Glomerular endothelial cell (primary cell): ENCODE data around the gene GALT. TPM values are rescaled to one million over a fixed set of nuclear protein-coding genes. Genes with fewer than 3 reads are reported as not detected.

Experiments used
- DNase-seq: peaks from one replicate; pipeline ENCODE4 v3.0.0-alpha.2; 2011; ENCODE audit warnings: low read depth, low spot score; ENCODE audit errors: extremely low read depth
- total RNA-seq: library from RNA; depleted of rRNA; stranded (reverse); fragments of >200 nt; gene quantifications from 2 replicates; pipeline ENCODE4 v1.2.3, GENCODE V29; 2015

Gene GALT
- 29.9 and 39.8 TPM in 2 replicates for total RNA-seq

DNA sequence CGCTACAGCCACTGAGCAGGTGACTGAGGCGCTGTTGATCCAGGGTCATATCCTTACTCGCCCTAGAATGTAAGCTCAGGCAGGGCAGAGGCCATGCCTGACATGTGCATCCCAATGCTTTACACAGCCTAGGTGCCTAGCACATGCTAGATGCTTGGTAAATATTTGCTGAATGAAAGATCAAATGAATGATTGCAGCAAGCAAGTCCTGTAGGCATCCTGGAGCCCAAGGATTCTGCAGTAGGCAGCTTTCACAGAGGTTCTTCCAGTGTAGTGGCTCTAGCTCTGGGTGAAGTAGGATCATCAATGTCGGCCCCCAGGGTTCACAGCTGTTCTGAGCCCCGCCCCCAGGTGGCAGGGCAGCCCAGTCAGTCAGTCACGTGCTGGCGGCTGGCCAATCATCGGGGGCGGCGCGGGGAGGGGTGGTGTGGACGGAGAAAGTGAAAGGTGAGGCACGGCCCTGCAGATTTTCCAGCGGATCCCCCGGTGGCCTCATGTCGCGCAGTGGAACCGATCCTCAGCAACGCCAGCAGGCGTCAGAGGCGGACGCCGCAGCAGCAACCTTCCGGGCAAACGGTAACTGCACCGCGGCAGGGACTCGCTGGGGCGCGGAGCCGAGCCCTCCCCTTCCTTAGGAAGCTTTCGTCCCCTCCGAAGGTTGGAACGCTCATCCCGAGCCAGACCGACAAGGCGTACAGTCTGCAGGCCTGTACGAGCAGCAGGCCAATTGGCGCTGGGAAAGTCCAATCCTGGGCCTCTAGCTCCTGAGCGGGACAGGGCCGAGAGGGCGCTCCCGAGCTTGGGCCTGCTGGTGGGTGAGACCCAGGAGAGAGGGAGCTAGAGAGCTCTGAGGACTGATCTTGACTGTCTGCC is at the start of gene GALT:
TSS of gene GALT (plus strand) at position 465 of the 873 bp plus-strand sequence. CDS start at position 495, 30 bp downstream.
- no peak for DNase-seq

DNA sequence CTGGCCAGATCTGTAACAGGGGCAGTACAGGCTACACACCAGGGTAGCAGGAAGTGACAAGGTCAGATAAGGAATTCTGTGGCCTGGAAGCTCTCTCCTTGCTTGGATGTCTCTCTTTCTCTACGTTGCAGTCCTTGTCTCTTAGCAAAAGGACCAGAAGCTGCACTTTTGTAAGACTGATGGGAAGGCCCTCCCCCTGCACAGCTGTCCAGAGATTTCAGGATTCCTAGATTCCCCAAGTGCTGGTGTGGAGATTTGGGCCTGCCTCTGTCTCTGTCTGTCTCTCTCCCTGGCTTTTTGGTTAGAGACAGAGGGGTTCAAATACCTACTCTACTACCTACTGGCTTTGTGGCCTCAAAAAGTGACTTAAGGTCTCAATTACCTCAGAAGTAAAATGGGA is 46.9 kb upstream of the GALT start:
- no peak for DNase-seq

DNA sequence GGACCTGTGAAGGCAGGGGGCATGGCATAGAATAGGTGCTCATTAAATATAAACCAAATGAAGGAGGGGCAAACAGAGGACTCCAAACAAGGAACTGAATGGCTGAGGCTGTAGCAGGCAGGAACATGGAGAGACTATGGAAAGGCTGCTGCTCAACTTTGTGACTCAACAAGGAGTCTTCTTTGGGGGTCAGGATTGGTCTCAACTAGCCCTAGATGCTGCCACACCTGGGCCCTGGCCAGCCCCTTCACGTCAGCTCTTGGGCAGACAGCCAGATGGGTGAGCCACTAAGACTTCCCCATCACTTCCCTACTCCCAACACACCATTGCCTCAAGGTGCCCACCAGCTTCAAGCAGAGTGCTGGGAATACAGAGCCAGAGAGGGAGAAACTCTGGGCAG is 45.6 kb upstream of the GALT start:
- DNase-seq: no peak

DNA sequence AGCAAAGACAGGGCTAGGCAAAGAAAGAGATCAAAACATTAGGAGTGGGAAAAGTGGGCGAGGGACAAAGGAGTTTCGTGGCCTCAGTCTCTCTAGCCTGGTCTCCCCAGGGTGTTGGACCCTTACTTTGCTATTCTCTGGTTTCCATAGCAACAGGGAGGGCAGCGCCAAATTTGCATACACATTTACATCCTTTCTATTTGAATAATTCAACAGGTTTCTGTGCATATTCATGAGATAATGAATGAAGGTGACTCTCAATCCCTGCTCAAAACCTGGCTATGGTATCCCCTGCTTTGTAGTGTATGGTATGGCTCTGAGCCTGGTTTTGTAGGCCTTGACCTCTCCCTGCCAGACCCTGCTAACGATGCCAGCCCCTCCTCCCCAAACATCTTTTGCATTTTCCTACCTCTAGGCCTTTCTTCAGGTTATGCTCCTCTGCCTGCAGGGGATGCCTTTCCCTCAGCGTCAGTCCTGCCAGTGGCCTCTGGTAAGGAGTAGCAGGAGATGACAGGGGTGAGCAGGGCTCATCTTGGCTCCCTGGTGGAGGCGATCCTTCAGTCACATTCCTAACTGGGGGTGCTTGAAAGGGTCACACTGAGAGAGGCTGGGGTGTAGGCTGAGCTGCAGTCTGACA is 44.4 kb upstream of the GALT start:
- DNase-seq: no peak

DNA sequence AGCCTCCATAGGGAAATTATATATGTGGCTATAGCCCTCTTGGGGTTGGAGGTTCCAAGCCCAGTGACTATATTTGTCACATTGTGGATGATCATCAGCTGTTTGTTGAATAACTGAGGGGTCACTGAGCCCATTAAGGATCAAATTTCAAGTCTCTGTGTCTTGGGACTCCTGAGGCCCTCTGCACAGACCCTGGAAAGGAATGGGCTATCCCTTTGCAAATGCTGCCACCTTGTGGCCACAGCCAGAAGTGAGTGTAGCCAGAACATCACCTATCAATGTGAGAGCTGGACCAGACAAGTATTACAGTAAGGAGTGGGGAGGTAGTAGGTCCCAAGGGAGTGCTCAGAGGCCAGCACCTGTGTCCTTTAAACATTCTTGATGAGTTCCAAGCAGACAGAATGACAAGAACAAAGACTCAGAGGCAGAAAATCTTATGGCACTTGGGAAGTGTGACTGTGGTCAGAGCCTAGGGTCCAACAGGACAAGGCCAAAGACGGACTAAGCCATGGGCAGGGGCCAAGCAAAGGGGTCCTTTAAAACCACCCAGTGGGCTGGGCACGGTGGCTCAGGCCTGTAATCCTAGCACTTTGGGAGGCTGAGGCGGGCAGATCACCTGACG is 42.8 kb upstream of the GALT start:
- DNase-seq: peak; percentile 31

DNA sequence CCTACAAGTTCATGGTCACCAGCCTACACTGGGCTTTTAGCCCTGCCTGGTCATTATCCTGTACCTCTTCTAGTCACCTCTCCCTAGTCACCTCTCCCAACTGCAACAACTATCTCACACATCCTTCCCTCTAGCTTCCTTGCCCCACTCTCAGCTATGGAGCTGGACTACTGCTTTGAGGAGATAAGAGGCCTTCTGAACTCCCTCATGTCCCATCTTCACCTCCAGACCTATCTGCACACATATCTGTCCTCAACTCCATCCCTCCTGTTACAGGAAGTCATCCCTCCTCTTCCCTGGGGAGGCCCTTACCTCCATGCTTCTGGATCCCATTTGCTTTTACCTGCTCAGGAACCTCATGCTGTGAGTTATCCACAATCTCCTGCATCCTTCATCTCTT is 40.3 kb upstream of the GALT start:
- no peak for DNase-seq

DNA sequence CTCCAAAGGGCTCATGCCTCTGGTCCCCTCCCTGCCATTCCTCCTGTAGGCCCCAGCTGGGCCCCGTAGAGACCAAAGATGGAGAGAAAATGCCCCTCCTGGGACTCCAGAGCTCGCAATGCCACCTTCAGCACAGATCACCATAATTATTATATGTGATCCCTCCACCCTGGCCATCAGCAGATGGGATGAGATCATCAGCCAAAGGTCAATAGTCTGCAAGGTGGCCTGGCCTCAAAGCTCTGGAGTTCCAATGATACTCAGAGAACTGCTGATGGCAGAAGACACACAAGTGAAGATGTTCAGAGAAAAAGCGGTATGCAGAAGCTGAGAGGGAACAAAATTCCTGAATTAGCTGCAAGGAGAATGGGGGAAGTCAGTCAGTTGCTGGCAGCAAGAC is 39.6 kb upstream of the GALT start:
- DNase-seq: no peak

DNA sequence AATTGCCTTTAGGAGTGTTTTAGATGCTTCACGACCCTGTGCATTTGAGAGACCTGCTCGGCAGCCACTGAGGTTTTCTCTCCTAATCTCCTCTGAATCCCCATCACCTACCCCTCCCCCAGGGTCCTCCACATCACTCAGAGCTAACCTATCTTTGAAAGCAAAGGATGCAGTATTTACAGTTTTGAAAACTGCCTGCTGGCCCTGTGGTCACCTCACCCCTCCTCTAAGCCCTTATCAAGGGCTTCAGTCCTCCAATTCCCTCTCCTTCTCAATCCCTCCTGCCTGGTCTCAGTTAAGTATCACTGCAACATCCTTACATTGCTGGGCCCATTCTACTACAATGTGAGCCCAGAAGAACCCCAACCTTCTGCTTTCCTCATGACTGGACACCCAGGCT is 39.1 kb upstream of the GALT start:
- no peak for DNase-seq

DNA sequence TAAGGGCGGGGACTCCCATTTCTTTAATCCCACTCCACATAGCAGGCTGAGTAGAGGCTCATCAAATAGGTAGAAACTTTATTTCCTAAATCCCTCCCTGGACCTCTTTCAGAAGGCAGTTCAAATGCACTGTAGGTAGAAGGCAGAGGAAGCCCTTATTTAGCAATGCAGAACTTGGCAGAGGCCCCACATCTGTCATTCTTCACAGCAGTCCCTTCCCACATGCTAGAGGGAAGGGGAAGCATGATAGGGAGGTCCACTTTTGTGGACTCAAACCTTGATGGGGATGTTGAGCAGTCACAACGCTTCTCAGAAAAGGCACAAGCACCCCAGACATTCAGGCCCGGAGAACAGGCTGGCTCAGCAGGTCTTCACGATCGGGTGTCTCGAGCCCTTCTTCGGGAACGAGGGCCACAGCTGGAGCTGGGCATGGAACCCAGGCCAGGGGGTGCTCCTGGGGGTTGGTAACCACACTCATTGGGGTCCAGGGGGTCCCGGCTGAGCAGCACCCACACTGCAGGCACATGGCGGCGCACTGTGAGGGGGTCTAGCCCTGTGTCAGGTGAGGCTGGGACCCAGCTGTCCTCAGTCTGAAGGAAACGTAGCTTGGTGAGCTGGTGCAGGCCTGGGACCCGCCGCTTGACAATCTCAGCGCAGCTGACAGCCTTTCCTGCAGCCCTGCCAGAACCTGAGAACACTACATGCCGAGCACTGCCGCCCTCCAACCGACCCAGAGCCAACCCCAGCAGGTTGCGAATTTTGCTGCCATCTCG is 35.9 kb upstream of the GALT start:
- DNase-seq: no peak

DNA sequence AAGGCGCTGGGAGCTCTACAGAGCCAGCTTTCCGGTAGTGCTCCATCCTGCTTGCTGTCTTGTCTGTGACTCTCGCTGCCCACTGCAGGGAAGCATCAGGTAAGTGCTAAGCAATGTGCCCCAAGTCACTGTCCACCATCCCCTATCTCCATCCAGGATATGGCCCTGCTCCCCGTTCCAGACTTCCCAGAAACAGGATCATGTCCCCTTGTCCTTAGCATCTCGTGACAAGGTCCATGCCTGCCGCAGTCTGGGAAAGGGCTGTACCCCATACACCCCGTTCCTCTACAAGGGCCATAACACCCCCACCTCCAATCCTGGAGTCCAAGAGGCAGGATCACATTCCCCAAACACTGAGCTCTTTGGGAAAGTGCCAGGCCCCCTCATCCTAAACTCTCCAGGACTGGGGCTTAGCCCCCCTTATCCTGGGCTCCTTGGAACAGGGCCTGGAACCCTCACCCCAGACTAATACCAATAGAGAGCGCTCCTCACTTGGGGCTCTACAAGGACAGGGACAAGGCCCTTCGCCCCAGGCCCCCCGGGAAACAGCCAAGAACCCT is 35.1 kb upstream of the GALT start:
- DNase-seq: no peak

DNA sequence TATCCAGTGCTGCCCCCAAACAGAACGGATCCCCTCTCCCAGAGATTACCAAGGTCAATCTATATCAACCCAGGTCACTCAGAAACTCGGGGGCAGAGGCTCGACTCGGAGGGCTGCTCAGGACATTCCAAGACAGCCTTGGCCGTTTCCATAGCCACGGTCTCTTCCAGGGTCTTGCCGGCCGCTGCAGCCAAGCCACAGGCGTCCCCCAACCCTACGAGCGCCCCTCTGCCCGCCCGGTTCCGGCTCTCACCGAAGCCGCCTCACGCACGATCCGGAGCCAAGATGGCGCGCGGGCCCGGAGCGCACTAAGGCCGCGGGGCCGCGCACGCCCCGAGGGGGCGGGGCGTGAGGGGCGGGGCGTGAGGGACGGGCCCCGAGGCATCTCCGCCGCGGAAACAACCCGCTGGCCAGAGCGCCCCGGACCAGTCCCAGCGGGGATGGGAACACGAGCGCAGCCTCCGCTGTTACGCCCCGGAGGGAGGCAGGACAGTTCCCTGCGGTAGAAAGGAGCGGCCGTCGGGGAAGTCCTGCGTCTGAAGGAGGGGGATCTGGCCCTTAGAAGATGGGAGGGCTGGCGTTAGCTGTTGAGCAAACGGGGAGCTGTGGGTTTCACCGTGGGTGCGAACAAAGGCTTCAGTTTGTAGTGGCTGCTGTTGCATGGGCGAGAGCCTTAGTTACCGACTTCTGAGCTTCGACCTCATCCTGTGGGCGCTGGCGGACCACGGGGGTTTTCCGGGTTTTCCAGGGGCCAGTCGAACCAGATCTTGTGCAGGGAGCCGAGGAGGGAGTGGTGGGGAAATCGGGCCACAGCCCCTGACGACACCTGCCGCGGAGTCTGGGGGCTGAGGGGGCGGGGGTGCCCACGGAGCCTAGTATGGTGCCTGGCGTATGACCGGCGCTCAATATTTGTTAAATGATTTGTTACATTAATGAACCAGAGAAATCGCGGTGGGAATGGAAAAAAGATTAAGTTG is 34.4 kb upstream of the GALT start, which contains the start of gene RPP25L:
TSS of gene RPP25L (minus strand) at position 287 of the 977 bp plus-strand sequence. CDS start 801 bp downstream, outside the sequence.
- no peak for DNase-seq

DNA sequence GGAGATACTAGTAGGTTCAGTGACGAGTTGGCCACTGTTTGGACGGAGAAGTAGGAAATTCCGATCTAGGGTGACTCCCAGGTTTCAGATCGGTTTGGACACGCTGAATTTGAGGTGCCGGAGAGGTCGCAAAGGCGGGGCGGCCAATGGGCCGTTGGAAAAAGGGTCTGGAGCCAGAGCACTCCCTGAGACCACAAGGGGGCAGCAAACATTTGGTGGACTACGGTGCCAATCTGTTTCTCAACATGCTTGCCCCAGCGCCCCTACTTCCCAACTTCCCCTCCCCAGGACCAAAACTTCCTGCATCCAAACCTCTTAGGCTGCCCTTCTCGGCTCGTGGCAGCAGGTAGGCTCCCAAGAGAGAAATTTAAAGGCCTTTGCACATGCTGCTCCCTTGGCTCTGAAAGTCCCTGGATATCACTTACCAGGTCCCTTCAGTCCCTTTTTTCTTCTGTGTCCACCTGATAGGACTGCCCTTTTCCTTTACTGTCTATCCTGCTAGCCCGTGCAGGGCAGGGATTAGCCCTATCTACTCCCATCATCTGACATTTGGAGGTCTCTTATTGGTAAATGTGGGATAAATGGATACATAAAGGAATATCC is 33.6 kb upstream of the GALT start:
- no peak for DNase-seq

DNA sequence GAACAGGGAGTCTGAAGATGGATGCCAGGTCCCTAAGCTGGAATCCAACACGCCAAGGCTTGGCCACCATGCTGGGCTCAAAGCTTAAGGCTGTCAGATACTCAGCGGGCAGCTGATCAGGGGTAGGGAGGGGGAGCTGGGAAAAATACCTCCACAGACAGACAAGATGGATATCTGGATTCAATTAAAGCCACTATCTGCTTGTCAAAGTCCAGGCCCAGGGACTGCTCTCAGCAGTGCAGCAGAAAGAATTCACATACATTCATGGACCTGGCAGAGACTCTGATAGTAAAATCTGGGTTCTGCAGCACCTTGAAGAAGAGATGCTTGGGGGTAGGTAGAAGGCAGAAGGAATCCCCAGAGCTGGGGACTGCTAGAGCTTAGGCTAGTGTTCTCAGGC is 31.3 kb upstream of the GALT start:
- DNase-seq: no peak

DNA sequence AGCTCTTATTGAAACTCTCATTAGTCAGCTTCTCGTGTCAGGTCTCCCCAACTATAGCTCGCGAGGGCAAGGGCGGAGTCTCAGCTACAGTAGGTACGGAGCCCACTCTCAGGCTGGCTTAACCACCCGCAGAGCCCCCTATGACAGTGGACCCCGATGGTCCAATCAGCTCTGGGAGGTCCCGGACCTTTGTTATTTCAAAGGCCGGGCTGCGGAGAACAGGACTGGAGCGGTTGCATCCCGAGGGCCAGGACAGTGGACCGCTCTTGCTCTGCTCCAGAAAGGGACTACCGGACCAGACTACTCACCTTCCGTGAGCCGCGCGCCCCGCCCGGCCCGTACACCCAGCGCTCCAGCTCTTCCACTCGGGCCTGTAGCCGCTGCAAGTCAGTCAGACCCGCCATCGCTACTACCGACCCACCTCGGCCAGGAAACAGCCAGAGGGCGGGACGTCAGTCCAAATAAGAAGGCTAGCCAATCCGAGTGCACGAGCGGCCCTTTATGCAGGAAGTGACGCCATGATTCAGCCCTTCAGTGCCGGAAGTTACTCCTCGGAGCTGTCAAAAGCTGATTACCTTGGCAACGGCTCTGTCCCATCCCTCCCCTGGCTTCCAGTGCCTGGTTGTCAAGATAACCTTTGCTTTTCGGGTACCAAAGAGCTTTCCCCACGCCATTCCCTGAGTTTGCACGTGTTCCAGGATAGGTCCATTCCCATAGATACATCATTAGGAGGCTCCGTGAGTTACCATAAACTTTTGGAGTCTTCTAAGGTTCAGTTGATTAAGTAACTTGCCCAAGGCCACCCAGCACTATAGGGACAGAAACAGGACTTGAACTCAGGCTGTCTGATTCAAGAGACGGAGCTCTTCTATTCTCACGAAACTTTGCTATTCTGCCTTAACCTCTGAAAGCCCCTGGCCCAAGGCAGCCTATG is 26.1 kb upstream of the GALT start, which contains the start of gene DCTN3:
TSS of gene DCTN3 (minus strand) at position 435 of the 934 bp plus-strand sequence. CDS start at position 404, 31 bp downstream.
- DNase-seq: peak; percentile 67

DNA sequence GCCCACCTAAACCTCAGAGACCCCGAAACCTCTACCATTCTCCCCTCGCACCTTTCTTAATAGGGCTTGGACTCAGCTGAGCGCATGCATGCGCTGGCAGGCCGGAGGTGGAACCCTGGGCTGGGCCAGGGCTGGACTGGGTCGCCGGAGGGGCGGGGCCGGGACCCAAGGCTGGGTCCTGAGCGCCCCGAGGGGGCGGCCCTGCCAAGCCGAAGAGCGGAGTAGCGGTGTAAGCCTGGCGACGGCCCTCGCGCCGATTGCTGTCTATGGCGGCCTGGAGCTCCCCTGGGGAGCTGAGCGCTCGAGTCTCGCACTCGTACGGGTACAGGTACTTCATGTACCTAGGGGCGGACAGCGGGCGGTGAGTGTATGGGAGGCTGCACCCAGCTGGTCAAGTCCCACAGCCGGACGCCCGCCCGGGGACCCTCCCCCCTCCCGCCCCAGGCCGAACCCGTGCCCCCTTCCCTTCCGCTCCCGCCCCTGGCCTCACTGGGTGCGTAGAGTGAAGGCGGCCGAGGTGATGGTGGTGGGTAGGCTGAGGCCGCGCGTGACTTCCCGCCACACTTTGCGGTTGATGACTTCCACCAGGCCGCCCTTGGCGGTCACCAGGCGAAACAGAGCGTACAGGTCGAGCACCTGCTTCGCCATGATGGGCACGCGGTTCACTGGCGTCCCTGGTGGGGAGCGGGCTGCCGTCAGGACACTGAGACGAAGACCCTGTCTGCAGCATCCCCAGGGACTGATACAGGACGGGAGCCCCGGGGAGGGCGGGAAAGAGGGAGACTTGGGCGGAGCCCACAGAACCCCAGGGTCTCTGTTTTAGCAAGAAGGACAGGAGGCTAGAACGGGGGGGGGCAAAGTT is 22.9 kb upstream of the GALT start:
- DNase-seq: no peak

DNA sequence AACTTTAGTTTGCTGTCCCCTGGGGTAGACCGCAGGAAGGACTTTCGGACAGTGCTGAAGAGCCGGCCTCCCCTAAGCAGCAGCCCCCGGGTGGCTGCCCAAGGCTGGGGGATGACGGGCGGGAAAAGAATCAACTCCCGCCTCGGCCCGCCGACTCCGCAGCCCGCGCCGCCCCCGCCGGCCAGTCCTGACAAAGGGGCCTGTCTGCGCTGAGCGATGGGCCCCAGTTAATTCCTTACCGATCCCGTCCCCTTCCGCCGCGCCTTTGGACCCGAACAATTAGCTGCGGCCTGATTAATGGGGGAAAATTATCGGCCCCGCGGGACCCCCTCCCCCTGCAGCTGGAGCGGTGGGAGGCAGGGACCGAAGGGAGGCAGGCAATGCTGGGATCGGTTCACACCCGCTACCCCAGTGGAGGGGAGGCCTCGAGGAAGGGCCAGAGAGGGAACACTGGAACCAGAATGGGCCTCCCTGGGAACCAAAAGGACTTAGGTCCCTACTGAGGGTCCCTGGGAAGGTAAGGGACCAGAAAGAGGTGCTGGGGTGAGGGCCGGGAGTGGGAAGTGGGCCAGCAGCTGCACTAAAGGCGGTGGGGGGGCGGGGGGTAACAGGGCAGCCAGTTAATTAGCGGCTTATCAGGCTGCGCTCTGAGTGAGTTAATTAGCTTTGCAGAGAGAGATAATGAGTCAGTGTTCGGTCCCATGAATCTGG is 21.8 kb upstream of the GALT start:
- DNase-seq: no peak
